Suprapubic skin (tissue), 4 donors: ENCODE data around the gene S100A9.

ENCODE experiments used
- CTCF ChIP-seq, 2 donors: fragments of 200-600 bp in 1 of 2; fragments of 450-650 bp in 1 of 2; sonication (generic) in 1 of 2; IDR thresholded peaks; one replicate each; pipeline ENCODE4 v1.5.1; 2016 to 2019; ENCODE audit warnings: antibody characterized with exemption in 2 of 2, mild to moderate bottlenecking in 1 of 2, moderate library complexity in 1 of 2
- EP300 ChIP-seq: sonication (generic); formaldehyde crosslinking; IDR thresholded peaks from one replicate; pipeline ENCODE4 v1.6.1; 2017; ENCODE audit warnings: antibody characterized with exemption
- POLR2A ChIP-seq, 2 donors: fragments of 450-650 bp; IDR thresholded peaks; one replicate each; pipeline ENCODE4 v1.6.1; 2017; ENCODE audit warnings: antibody characterized with exemption in 2 of 2, mild to moderate bottlenecking in 2 of 2, moderate library complexity in 2 of 2
- POLR2AphosphoS5 ChIP-seq, 3 donors: sonication (generic); formaldehyde crosslinking; IDR thresholded peaks; one replicate each; pipeline ENCODE4 v1.6.1; 2017; ENCODE audit warnings: antibody characterized with exemption in 3 of 3

DNA sequence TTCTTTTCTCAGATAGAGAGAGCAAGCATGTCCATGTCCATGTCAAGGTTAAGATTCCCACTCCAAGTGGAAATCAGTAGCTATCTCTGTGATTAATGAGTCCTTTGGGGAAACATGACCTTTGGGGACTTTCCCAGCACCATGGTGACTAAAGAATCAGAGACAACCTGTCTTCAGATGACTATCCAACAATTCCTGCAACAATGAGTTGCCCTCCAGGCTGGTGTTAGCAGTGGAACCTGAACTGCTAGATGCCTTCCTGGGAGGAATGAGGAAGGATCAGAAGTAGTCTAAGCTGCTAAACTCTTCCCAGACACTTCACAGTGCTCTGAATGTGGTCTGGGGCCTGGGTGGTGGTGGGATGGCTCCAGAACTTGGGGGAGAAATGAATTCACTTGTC lies 6.5 kb downstream of the S100A9 start:
- TF ChIP-seq CTCF (IDR thresholded peaks at IDR 0.05) (no peak), POLR2A (IDR thresholded peaks at IDR 0.05) (no peak), POLR2AphosphoS5 (IDR thresholded peaks at IDR 0.05) (no peak), EP300 (no peak)
